Fibroblast of lung (primary cell): ENCODE data around the gene PCDH1.

Experiments used
- CTCF ChIP-seq, 2 donors: IDR thresholded peaks in 1 of 2; conservative IDR thresholded peaks in 1 of 2; 1 replicate in 1 of 2; 2 replicates in 1 of 2; pipeline ENCODE4 v1.5.1; 2011 to 2012; ENCODE audit warnings: low read length in 2 of 2, control low read depth in 1 of 2, inconsistent platforms in 1 of 2, low read depth in 1 of 2, mild to moderate bottlenecking in 1 of 2
- EZH2 ChIP-seq: IDR thresholded peaks from 2 replicates; pipeline ENCODE4 v1.5.1; 2012; ENCODE audit warnings: low read length, control low read depth, mild to moderate bottlenecking; ENCODE audit errors: missing control alignments

GRCh38 chr5:141815796-141816180 is 62.4 kb downstream of the PCDH1 start:
- TF ChIP-seq CTCF (conservative IDR thresholded peaks at IDR 0.05 in 1 of 2, IDR thresholded peaks at IDR 0.05 in 1 of 2; ENCODE audit: low read depth in 1 of 2, low read length in 2 of 2) (no peak), EZH2 (no peak)
